Superior temporal gyrus (tissue), 1 donor: ENCODE measurements around the gene CLPTM1L.

Experiments used
- DNase-seq: peaks from one replicate; pipeline ENCODE4 v3.0.0-alpha.2; 2016; ENCODE audit errors: extremely low spot score

The CLPTM1L gene

GRCh38 chr5:1315709-1316587, 29.0 kb downstream of the CLPTM1L start:
- DNase-seq: no peak

GRCh38 chr5:1315018-1315708, 29.7 kb downstream of the CLPTM1L start:
- DNase-seq: no peak

- DNase-seq: no peak
These were observed 30.3 kb downstream of the CLPTM1L start for GRCh38 chr5:1314564-1314982.

GRCh38 chr5:1312993-1313833, 31.7 kb downstream of the CLPTM1L start:
- DNase-seq: no peak

- DNase-seq: no peak
These were observed 32.7 kb downstream of the CLPTM1L start for GRCh38 chr5:1312206-1312605.

GRCh38 chr5:1311439-1312055, 33.4 kb downstream of the CLPTM1L start:
- no peak for DNase-seq

GRCh38 chr5:1310118-1310517, 34.8 kb downstream of the CLPTM1L start:
- DNase-seq: no peak

- no peak for DNase-seq
These were observed 40.9 kb downstream of the CLPTM1L start for GRCh38 chr5:1304033-1304432.

- no peak for DNase-seq
These were observed 42.6 kb downstream of the CLPTM1L start for GRCh38 chr5:1302258-1302657.

GRCh38 chr5:1300581-1301083, 44.3 kb downstream of the CLPTM1L start:
- no peak for DNase-seq

GRCh38 chr5:1299961-1300360, 44.9 kb downstream of the CLPTM1L start:
- DNase-seq: no peak

GRCh38 chr5:1299511-1299850, 45.4 kb downstream of the CLPTM1L start:
- DNase-seq: no peak

GRCh38 chr5:1298723-1299510, 46.0 kb downstream of the CLPTM1L start:
- DNase-seq: no peak

- DNase-seq: no peak
These were observed 46.8 kb downstream of the CLPTM1L start for GRCh38 chr5:1298067-1298551.

- DNase-seq: no peak
These were observed 47.7 kb downstream of the CLPTM1L start for GRCh38 chr5:1297243-1297642.

- no peak for DNase-seq
These were observed 49.3 kb downstream of the CLPTM1L start for GRCh38 chr5:1295650-1296037.

- DNase-seq: no peak
These were observed 49.9 kb downstream of the CLPTM1L start, which contains the start of gene TERT for GRCh38 chr5:1294835-1295649. Gene TERT, minus strand, starts transcription at chr5:1295068. Its CDS starts 79 bp downstream, at chr5:1294989.

GRCh38 chr5:1294206-1294834, 50.6 kb downstream of the CLPTM1L start:
- no peak for DNase-seq
